Activated T-cell treated with anti-CD3 and anti-CD28 coated beads, Interleukin-2, amount 50 U/mL, for 48 hours (primary cell): ENCODE measurements around the gene TGFBR3.
A peak's percentile ranks its signal among the peaks of the same experiment; 100 is the strongest.
"Not testable (repeated sequence)": the region's sequence is repeated elsewhere in the genome, so short reads cannot be mapped to it uniquely, and the experiment has no call there.

Source experiments
- DNase-seq, 2 experiments: peaks; one replicate each; pipeline ENCODE4 v3.0.0-alpha.2; 2020

Gene TGFBR3

DNA sequence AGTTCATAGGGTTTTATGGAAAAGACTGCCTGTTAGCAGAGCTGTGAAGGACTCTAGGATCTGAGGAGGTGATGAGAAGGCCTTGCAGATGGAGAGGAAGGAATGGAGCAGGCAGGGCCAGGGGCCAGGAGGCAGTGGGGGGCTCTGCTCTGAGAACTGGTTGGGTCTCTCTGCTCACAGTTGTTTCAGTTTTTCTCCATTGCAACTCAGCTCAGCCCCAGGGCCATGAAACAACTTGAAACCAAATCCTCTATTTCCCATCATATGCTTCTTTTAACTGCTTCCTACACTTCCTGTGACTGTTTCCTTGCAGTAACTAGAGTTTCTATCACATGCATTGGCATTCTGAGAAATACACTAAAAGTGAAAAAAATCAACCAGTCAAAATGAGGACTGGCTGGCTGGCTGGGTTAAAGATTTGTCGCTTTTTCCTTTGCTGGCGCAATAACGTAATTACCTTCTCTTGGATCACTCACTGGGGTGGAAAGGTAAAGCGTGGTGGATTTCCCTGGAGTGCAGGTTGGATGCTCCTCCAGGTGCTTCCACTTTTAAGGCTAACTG, 213.3 kb downstream of the TGFBR3 start:
- peak; percentile 51 to 66 for DNase-seq

DNA sequence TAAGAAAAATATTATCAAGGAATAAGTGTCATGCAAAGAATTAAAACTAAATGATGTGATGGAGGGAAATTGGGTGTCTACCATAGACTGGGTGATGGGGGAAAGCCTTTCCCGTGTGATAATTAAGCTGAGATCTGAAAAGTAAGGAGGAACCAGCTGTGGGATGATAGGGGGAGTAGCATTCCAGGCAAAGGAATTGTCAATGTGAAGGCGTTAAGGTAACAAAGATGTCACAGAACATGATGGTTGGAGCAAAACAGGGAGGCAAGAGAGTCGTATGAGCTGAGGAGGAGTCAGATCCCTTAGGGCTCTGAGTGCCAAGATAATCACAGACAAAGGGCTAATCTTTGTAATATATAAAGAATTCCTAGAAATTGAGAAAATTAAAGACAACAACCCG, 215.2 kb downstream of the TGFBR3 start:
- no peak for DNase-seq

- DNase-seq, result no peak
These were observed 216.2 kb downstream of the TGFBR3 start for GRCh38 chr1:91669584-91670350.

- DNase-seq, result not testable (repeated sequence)
These were observed 219.3 kb downstream of the TGFBR3 start for GRCh38 chr1:91666651-91667050.

GRCh38 chr1:91661121-91661520, 224.8 kb downstream of the TGFBR3 start:
- no peak for DNase-seq

DNA sequence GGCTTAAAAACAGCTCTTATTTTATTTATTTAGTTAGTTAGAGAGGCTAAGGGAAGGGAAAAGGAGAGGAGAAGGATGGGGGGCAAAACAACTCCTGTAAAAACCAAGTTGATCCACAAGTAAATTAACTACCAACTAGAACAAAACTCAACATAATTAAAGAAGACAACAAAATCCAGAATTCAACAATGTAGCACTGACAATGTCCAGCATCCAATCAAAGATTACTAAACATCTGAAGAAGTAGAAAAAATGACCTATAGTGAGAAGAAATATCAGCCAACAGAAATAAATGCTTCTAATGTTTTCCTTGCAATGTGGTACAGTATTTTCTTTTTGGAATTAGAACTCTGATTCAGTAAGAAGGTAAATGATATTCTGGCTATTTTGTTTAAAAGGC, 225.2 kb downstream of the TGFBR3 start:
- no peak for DNase-seq

- no peak for DNase-seq
These were observed 230.0 kb downstream of the TGFBR3 start for GRCh38 chr1:91655912-91656449.

- DNase-seq, result no peak
These were observed 232.8 kb downstream of the TGFBR3 start for GRCh38 chr1:91653183-91653582.

GRCh38 chr1:91651661-91652071, 234.3 kb downstream of the TGFBR3 start:
- no peak for DNase-seq

DNA sequence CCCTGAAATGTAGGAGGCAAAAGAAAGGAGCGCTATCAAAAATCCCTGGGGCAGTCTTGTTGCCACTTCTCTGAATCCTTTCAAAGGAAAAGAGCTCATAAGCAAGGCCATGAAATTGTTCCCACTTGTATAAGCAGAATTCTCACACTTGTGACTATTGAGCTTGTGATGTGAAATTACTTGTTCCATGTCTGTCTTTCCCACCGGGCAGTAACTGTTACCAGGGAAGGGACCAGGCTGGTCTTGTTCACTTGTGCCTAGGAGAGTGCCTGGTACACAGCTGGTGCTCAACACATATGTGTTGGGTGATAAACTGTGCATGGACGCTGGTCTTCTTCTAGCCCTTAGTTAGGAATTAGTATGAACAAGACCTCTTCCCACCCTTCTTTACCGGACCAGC, 234.7 kb downstream of the TGFBR3 start:
- DNase-seq, result no peak

DNA sequence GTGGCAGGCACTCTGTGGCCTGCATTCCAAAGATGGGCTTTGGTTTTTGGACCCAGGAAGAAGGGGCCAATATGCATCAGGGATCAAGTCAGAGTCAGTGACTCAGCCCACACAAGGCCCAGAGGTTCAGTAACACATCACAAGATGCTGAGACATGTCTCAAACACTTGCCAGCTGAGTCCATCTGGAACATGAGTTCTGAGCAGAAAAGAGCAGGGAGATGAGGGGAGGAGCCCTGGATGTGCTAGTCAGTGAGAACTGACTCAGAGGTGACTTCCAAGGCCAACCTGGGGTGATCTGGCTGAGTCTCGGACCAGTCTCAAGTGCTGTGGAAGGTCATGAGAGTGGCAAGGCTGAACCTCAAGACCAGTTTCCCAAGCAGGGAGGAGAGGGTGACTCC, 235.2 kb downstream of the TGFBR3 start:
- DNase-seq, result no peak

GRCh38 chr1:91647061-91647460, 238.9 kb downstream of the TGFBR3 start:
- no peak for DNase-seq

GRCh38 chr1:91645031-91645430, 240.9 kb downstream of the TGFBR3 start:
- no peak for DNase-seq

DNA sequence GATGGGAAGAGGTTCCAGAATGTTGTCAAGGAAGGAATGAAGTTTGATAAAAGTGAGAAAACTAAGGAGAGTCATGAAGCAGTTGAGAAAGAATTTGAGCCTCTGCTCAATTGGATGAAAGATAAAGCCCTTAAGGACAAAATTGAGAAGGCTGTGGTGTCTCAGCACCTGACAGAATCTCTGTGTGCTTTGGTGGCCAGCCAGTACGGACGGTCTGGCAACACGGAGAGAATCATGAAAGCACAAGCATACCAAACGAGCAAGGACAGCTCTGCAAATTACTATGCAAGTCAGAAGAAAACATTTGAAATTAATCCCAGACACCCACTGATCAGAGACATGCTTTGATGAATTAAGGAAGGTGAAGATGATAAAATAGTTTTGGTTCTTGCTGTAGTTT, 242.5 kb downstream of the TGFBR3 start:
- no peak for DNase-seq

DNA sequence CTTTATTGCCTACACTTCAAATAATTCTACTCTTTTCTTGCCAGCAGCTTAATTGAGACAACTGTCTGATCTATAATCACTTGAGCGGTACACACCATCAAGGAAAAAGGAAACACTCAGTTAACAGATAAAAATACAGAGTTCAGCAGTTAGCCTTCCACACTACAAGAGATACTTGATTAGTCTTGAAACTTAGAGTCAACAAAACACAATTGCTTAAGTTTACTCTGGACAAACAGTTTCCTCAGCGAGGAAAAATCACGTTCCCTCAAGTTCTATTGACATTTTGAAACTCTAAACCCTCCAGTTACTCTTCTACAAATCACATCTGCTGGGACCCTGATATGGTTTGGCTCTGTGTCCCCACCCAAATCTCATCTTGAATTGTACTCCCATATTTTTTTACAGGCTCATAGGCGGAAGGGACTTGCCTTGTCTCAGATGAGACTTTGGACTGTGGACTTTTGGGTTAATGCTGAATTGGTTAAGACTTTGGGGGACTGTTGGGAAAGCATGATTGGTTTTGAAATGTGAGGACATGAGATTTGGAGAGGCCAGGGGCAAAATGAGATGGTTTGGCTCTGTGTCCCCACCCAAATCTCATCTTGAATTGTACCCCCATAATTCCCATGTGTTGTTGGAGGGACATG, 244.9 kb downstream of the TGFBR3 start:
- DNase-seq, result no peak

DNA sequence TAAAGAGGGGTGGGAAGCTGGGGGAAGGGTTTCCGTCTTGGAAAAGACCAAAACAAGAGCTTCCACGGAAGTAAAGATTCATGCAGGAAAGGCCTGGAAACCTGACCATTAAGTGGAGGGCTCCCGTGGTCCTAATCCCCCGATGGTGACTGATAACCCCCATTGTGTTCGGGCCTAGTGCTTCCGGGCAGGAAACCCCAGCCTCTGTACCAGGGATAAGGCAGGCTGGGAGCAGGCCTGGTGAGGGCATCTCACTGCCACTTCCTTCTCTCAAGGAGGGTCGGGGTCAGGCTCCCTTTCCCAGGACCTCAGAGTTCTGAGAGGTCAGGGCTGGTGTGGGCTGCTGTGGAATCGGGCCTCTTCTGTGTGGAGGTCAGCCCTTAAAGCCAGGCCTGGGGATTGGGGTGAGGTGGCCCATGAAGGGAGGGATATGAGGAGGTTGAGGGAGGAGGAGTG, 248.4 kb downstream of the TGFBR3 start:
- DNase-seq, result no peak

GRCh38 chr1:91635763-91636162, 250.2 kb downstream of the TGFBR3 start:
- no peak for DNase-seq

DNA sequence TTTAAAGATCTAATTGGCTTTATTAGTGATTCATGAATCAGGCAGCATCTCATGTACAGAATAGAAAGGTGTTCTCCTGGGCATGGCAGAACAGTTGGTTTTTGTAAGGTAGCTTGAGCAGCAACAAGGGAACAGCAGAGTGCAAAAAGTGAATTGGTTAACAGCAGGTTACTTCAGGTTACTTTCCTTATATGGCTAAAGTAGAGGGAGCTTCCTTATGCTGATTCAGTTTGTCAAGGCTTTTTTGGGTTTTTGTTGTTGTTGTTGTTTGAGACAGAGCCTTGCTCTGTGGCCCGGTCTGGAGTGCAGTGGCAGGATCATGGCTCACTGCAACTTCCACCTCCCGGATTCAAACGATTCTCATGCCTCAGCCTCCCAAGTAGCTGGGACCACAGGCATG, 252.5 kb downstream of the TGFBR3 start:
- no peak for DNase-seq

- no peak for DNase-seq
These were observed 254.1 kb downstream of the TGFBR3 start for GRCh38 chr1:91631718-91632330.

GRCh38 chr1:91630803-91631202, 255.1 kb downstream of the TGFBR3 start:
- DNase-seq, result no peak
